Measurements from ENCODE around the gene PPAN.

PPAN gene

GRCh38 chr19:10092648-10093294 lies 13.4 kb upstream of the PPAN start:
- no peak for DNase-seq (ENCODE audit: low spot score)

GRCh38 chr19:10093295-10094186 lies 12.6 kb upstream of the PPAN start:
- DNase-seq (ENCODE audit: low spot score): no peak

- no peak for DNase-seq (ENCODE audit: low spot score)
Observed at GRCh38 chr19:10095622-10095947, 10.6 kb upstream of the PPAN start.

- peak; percentile 95 for DNase-seq (ENCODE audit: low spot score)
Observed at GRCh38 chr19:10095948-10096614, 10.1 kb upstream of the PPAN start.

GRCh38 chr19:10096615-10096963 lies 9.6 kb upstream of the PPAN start:
- no peak for DNase-seq (ENCODE audit: low spot score)

GRCh38 chr19:10100163-10100785 lies 5.9 kb upstream of the PPAN start:
- no peak for DNase-seq (ENCODE audit: low spot score)

- no peak for DNase-seq (ENCODE audit: low spot score)
Observed at GRCh38 chr19:10102787-10103236, 3.4 kb upstream of the PPAN start.

- no peak for DNase-seq (ENCODE audit: low spot score)
Observed at GRCh38 chr19:10104130-10104513, 2.0 kb upstream of the PPAN start.

GRCh38 chr19:10104665-10105508 lies 1.3 kb upstream of the PPAN start:
- DNase-seq (ENCODE audit: low spot score): no peak

GRCh38 chr19:10105509-10106099 lies 558 bp upstream of the PPAN start:
- no peak for DNase-seq (ENCODE audit: low spot score)

- no peak for DNase-seq (ENCODE audit: low spot score)
Observed at GRCh38 chr19:10107254-10107653, 1.1 kb downstream of the PPAN start.

GRCh38 chr19:10107817-10108367 lies 1.7 kb downstream of the PPAN start:
- no peak for DNase-seq (ENCODE audit: low spot score)

- no peak for DNase-seq (ENCODE audit: low spot score)
Observed at GRCh38 chr19:10109528-10109927, 3.4 kb downstream of the PPAN start.

GRCh38 chr19:10110076-10110971 lies 4.2 kb downstream of the PPAN start:
- no peak for DNase-seq (ENCODE audit: low spot score)

GRCh38 chr19:10110972-10111317 lies 4.8 kb downstream of the PPAN start:
- DNase-seq (ENCODE audit: low spot score): no peak

- no peak for DNase-seq (ENCODE audit: low spot score)
Observed at GRCh38 chr19:10111405-10111811, 5.2 kb downstream of the PPAN start, which contains the start of gene P2RY11. Gene P2RY11, plus strand, starts transcription at chr19:10111693. Its CDS starts 29 bp downstream, at chr19:10111722.

GRCh38 chr19:10112037-10112761 lies 6.0 kb downstream of the PPAN start:
- peak; percentile 20 for DNase-seq (ENCODE audit: low spot score)

GRCh38 chr19:10112895-10113591 lies 6.9 kb downstream of the PPAN start:
- peak; percentile 59 for DNase-seq (ENCODE audit: low spot score)

GRCh38 chr19:10113592-10113963 lies 7.4 kb downstream of the PPAN start:
- no peak for DNase-seq (ENCODE audit: low spot score)
